ENCODE measurements around the gene KCNK6.

The KCNK6 gene

GRCh38 chr19:38319421-38320258, at the start of gene KCNK6:
KCNK6 (plus strand) TSS chr19:38319845; CDS start chr19:38319951, 106 bp downstream.
- peak; percentile 61 for DNase-seq

GRCh38 chr19:38270587-38271167, 49.0 kb upstream of the KCNK6 start:
- no peak for DNase-seq

GRCh38 chr19:38273499-38273898, 46.1 kb upstream of the KCNK6 start:
- no peak for DNase-seq

DNA sequence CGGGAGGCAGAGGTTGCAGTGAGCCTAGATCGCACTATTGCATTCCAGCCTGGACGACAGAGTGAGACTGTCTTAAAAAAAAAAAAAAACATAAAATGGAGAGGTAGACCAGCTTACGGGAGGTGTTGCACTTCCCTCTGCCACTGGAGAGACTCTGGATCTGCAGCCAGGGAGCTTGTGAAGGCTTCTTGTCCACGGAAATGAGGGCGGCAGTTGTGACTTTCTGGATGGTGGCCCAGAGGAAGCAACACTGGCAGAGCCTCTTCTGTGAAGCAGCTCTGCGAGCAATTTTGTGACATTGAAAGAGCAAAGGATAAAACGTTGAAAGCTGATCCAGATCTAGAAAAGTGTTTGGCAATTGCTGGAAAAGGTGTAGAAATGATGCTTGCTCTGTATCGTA, 44.9 kb upstream of the KCNK6 start:
- no peak for DNase-seq

DNA sequence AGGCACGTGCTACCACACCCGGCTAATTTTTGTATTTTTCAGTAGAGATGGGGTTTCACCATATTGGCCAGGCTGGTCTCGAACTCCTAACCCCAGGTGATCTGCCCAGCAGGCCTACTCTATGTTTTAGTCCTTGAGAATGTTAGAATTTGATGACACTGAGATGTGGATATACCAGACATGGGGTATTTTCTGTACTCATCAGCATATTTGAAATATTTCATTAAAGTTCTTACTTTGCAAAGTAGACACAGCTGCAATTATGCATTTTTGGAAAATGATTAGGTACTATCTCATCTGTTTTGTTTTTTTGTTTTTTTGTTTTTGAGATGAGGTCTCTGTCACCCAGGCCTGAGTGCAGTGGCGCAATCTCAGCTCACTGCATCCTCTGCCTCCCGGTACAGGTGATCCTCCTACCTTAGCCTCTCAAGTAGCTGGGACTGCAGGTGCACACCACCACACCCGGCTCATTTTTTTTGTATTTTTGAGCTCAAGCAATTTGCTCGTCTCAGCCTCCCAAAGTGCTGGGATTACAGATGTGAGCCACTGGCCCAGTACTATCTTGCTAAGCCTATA, 42.6 kb upstream of the KCNK6 start:
- no peak for DNase-seq

DNA sequence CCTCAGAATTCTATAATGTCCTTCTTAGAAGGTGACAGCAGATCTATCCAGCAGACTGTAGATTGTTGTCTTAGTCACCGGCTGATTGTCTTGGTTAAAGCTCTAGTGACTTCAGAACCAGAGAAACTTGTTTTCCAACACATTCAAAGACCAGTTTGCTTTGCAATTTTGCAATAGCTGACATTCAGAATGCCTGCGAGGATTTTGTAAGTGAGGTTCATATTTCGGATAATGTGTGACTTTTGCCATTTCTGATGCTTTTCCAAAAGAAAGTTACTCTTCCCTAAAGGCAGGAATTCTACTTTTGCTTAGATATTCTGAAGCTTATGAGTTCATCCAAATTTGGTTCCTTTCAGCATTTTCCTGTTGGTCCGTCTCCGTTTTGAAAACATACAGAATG, 42.1 kb upstream of the KCNK6 start:
- DNase-seq: no peak

DNA sequence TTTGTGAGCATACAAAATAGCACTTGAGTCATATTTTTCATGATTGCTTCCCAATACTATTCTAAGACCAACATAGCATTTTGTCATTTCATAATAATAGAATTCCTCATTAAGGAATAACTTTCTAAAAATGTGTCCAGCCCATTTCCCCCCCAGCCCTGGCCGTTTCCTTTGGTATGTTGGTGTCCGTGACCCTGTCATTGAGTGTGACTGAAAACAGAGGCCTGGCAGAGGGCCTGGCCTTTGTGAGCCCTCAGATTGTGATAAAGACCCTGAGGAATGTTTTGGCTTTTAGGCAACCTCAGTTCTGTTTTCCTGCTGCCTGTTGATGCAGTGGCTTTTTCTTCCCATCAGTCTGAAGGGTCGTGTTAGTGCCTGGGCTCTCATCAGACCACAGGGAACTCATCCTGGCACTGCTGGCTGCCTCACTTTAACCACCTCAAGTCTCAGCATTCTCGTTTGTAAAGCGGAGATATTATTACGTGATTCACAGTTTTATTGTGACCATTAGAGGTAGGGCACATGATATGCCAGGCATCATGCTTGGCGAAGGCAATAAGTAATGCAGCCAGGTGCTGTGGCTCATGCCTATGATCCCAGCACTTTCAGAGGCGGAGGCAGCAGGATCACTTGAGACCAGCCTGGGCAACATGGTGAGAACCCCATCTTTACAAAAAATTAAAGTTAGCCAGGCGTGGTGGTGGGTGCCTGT, 41.5 kb upstream of the KCNK6 start:
- DNase-seq: no peak

GRCh38 chr19:38278751-38279150, 40.9 kb upstream of the KCNK6 start:
- DNase-seq: no peak

DNA sequence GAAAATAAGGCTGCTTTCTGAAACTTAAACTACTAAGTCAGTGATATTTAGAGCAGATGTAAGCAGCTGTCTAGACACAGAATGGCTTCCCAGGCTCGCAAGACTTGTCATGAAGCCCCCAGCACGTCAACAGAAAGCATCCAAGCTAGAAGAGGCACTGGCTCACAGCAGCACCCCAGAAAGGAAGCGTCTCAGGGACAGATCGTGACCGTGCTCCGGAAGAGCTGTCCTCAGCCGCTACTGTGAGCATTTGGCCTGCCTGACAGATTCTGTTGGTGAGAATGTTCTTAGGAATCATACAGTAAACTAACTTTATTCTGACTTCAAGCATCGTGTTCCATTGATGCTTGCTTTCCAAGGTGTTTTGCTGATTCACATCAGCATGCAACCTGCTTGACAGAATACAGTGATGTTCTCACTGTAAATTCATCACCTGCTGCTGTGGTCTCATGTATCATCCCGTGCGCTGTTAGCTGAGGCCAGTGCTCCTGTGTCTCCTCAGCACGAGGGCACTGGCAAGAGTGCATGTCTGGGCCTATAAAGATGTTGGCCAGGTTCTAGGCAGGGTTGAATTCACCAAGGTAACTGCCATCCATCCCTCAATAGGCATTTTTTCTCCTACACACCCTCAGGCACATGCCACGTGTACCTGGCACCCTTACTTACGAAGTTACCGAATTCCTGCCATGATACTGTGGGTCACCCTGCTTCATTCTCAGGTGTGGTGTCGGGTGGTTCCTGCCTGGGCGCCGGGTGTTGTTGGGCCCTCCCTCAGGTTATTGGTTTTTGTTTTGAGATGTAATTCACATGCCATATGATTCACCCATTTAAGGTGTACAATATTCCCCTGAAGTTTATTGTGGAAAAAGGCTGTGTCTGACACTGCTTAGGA, 39.4 kb upstream of the KCNK6 start:
- DNase-seq: no peak

DNA sequence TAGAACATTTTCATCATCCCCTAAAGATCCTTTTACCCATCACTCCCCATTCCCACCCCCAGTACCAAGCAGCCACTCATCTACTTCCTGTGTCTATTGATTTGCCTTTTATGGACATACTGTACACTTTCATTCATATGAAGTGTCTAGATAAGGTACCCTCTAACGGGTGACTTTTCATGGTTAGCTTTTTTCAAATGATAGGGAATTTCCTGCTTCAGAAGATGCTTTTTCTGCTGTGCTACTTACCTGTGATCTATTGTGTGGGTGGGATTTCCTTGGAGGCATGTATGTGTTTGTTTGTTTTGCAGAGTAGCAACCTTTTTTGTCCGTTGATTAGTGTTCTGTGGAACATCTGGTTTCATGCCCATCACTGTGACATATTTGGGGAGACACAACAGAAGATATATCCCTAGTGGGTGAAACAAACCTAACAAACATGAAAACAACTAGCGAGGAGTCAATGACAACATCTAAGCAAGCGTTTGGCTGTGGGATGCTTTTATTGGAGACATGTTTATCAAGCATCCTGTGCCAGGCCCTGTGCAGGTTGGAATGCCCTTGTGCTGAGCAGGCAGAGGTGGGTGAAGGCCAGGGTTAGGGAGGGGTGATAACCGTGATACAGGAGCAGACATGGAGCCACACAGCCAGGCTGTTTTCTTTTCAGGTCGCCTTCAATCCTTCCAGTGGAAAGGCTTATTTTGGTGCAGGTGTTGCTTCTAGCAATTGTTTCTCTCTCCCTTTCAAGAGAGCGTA, 37.7 kb upstream of the KCNK6 start:
- no peak for DNase-seq

DNA sequence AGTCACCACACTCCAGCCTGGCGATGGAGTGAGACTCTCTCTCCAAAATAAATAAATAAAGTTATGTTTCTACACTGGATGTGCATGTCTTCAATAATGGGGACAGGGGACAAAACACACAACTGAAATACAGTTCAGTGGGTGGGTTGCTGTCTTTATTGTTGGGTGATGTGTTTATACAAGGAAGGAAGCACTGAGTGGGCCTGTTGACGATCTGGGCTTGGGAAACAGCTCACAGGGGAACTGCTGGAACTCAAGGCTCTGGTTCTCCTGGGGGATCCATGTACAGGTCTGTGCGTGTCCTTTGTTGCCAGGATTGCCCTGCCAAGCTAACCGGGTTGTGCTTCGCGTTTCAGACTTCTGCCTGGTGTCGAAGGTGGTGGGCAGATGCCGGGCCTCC, 36.4 kb upstream of the KCNK6 start:
- no peak for DNase-seq

DNA sequence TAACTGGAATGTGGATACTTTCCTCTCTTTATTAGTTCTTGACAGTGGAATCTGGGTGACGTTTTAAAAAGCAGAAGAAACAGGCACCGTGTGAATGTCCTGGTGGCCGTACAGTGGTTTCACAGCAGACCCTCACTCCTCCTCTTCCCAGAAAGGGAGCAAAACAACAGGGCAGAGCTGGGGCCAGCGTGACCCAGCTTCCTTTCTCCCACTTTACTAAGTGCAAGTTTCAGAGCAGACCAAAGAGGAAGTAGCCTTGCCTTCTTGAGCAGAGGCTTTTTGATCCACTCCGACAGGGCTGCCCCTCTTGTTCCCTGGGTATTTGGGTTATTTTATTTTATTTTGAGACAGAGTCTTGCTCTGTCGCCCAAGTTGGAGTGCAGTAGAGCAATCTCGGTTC, 35.2 kb upstream of the KCNK6 start:
- DNase-seq: no peak

DNA sequence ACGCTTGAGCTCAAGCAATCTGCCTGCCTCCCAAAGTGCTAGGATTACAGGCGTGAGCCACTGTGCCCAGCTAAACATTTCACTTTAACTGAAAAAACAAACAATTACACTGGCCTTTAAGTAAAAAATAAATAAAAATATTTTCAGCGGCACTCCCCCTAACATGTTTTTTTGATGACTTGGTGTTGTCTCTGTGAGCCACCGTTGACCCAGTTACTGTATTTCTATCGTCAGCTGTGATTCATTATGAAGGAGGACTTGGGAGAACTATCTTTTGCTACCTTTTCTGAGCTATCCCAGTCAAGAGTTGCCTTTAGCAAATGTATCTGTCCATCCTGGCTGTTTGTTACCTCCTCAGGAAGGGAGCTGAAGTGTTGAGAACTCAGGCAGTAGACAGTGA, 34.1 kb upstream of the KCNK6 start:
- DNase-seq: no peak

DNA sequence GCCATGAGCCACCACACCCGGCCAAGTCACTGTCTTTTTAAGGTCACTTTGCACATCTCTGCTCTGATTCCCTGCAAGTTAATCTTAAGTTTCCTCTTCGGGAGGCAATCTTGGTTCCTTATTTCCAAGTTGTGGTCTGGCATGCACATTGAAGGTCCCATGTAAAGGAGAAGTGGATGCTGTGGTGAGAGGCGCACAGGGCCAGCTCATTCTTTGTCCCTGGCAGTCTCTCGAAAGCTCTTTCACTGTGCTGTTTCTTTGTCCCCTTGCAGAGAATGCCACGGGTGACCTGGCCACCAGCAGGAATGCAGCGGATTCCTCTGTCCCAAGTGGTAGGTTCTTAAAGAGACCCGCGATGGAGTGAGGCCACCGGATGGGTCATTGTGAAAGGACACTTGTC, 32.0 kb upstream of the KCNK6 start:
- DNase-seq: no peak

DNA sequence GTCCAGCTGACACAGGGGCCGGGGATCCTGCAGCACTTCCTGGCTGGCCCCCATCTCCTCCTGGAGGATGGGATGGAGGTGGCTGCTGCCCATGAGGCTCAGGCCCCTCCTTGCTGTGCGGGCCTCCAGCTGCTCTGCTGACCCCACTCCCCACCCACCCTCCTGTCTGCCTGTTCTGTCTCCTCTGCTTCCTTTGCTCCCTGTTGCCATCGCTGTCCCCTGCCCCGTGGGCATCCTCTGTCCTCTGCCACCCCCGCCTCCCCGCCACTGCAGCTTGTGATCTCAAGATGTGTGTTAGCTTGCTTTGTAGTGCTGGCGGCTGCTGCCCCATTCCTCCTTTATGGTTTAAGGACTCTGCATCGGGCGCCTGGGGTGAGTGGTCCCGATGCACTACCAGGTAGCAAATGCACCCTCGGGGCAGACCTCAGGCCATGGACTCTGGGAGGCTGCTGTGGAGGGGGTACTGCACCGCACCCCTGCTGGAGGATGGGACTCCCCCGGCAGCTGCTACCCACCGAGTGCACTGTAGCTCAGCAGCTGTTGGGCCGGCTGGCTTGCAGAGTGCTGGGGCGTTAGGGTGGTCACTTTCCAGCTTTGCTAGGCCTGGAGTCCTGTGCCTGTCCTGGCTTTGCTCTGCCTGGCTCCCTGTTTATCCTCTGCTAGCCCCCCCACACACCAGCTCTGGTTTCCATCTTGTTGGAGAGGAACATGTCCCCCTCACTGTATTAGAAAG, 31.4 kb upstream of the KCNK6 start:
- DNase-seq: no peak

- DNase-seq: no peak
Measured at GRCh38 chr19:38289955-38290354, 29.7 kb upstream of the KCNK6 start.

DNA sequence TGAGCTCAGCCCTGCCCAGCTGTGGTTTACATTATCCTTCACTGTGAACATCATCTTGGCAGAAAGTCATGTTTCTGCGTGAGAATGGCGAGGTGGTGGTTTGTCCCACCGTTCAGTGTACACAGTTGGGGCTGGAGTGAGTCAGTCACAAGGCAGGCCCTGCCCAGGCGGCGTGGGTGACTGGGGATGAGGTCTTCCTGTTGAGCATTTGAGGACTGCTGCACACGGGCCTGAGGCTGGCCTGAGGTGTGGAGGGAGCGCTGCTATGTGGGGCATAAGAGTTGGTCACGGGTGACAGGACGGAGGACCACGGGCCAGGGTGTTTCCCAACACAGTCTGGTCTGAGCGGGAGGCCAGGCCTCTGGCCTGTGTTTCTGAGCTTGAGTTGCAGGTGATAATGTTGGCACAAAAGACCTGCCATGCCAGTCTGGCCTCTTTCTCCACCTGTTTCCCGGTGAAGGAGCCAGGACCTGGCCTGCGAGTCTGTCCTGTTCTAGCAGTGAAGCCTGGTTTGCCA, 29.0 kb upstream of the KCNK6 start:
- DNase-seq: no peak

DNA sequence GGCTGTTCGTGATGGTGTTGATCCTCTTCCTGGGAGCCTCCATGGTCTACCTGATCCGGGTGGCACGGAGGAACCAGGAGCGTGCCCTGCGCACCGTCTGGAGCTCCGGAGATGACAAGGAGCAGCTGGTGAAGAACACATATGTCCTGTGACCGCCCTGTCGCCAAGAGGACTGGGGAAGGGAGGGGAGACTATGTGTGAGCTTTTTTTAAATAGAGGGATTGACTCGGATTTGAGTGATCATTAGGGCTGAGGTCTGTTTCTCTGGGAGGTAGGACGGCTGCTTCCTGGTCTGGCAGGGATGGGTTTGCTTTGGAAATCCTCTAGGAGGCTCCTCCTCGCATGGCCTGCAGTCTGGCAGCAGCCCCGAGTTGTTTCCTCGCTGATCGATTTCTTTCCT, 27.8 kb upstream of the KCNK6 start:
- DNase-seq: no peak

- no peak for DNase-seq
Measured at GRCh38 chr19:38293281-38293680, 26.4 kb upstream of the KCNK6 start.

GRCh38 chr19:38294090-38294489, 25.6 kb upstream of the KCNK6 start:
- DNase-seq: no peak

Data from activated CD4-positive, alpha-beta T cell treated with anti-CD3 and anti-CD28 coated beads, Interleukin-2, amount 50 U/mL, for 16 hours (primary cell).